Measurements from ENCODE around the gene DNAAF1. TPM values are rescaled to one million over a fixed set of nuclear protein-coding genes. Genes with fewer than 3 reads are reported as not detected.
"Not testable (repeated sequence)": the region's sequence is repeated elsewhere in the genome, so short reads cannot be mapped to it uniquely, and the experiment has no call there.

DNAAF1 gene
- total and polyA plus RNA-seq, 2 of the 8 experiments (the other 6 are each of a cell fraction or from before 2014, with no cell fraction given), result 0.09 to 0.15 TPM

DNA sequence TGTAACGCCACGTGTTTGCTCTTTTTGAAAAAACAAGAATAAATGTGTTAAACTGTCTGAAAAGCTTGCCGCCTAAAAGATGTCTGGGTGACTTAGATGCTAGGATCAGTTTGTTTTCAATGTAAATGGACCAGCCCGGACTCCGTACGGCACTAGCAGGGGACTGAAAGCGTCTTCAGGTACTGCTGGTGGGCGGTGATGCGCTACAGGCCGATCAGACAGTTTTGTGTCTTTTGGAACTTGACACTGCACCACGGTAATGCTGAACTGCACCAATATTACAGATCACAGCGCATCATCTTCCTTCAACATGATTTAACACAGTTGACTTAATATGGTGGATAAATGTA, 27.6 kb upstream of the DNAAF1 start (continued):
- TF ChIP-seq, protein P1, sequence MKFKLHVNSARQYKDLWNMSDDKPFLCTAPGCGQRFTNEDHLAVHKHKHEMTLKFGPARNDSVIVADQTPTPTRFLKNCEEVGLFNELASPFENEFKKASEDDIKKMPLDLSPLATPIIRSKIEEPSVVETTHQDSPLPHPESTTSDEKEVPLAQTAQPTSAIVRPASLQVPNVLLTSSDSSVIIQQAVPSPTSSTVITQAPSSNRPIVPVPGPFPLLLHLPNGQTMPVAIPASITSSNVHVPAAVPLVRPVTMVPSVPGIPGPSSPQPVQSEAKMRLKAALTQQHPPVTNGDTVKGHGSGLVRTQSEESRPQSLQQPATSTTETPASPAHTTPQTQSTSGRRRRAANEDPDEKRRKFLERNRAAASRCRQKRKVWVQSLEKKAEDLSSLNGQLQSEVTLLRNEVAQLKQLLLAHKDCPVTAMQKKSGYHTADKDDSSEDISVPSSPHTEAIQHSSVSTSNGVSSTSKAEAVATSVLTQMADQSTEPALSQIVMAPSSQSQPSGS (IDR thresholded peaks at IDR 0.05; ENCODE audit: low read length), result no peak
- no peak for TF ChIP-seq POU5F1 (IDR thresholded peaks at IDR 0.05; ENCODE audit: low read depth, low read length)
- TF ChIP-seq RFX5 (IDR thresholded peaks at IDR 0.05; ENCODE audit: borderline replicate concordance, low read depth, low read length), result no peak
- no peak for TF ChIP-seq CEBPB (IDR thresholded peaks at IDR 0.05; ENCODE audit: low read depth, low read length)
- TF ChIP-seq CHD1 (IDR thresholded peaks at IDR 0.05; ENCODE audit: low read depth, low read length), result no peak

DNA sequence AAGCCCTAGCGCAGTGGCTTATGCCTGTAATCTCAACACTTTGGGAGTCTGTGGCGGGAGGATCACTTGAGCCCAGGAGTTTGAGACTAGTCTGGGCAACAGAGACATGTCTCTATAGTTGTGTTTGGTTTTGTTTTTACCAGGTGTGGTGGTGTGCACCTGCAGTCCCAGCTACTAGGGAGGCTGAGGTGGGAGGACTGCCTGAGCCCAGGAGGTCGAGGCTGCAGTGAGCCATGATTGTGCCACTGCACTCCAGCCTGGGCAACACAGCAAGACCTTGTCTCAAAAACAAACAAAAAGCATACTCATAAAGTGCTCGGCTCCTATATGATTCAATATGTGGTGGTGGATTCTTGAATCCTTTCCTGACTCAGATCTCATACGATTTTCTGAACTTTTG, 26.8 kb upstream of the DNAAF1 start:
- H3K23me2 ChIP-seq (ENCODE audit: low read depth, low read length), result not testable (repeated sequence)

More for the DNA sequence above, 26.8 kb upstream of the DNAAF1 start:
- not testable (repeated sequence) for H3K18ac ChIP-seq (ENCODE audit: extremely low read depth, low read length); H2BK12ac ChIP-seq (ENCODE audit: low read depth, low read length); H3K56ac ChIP-seq (replicated peaks; ENCODE audit: insufficient read length, low read depth, low read length); DNase-seq (ENCODE audit: low read depth in 1 of 2, low spot score in 2 of 2); H3K9me3 ChIP-seq (ENCODE audit: insufficient read depth in 2 of 2, low read depth in 1 of 2, low read length in 1 of 2); H3K27ac ChIP-seq (ENCODE audit: low read depth, low read length); H4K91ac ChIP-seq (replicated peaks; ENCODE audit: insufficient read length, low read length); H2AFZ ChIP-seq (ENCODE audit: low read length); H2BK120ac ChIP-seq (replicated peaks; ENCODE audit: low read depth, low read length); H3K79me1 ChIP-seq (ENCODE audit: low read depth, low read length); H4K8ac ChIP-seq (ENCODE audit: extremely low read depth, insufficient read depth, low read length); H4K5ac ChIP-seq (ENCODE audit: insufficient read length, low read depth, low read length); H2BK15ac ChIP-seq (ENCODE audit: low read length); H3K4me2 ChIP-seq (ENCODE audit: insufficient read depth in 1 of 2, low read depth in 2 of 2, low read length in 2 of 2); H2BK5ac ChIP-seq (ENCODE audit: low read depth, low read length); H3K14ac ChIP-seq (ENCODE audit: insufficient read length); H3K23ac ChIP-seq (ENCODE audit: insufficient read length); H3K4me3 ChIP-seq (ENCODE audit: extremely low read depth in 1 of 4, insufficient read depth in 2 of 4, low read depth in 3 of 4, low read length in 4 of 4); H3K9ac ChIP-seq (replicated peaks in 1 of 4; ENCODE audit: extremely low read depth in 1 of 4, low read depth in 3 of 4, low read length in 3 of 4); H4K20me1 ChIP-seq (replicated peaks in 1 of 2; ENCODE audit: control insufficient read depth in 1 of 2, insufficient read depth in 2 of 2, low read length in 2 of 2); H2BK20ac ChIP-seq (ENCODE audit: low read length); H3K27me3 ChIP-seq (replicated peaks in 1 of 4; ENCODE audit: control insufficient read depth in 3 of 4, extremely low read depth in 1 of 4, insufficient read depth in 3 of 4, low read length in 3 of 4); H2AK5ac ChIP-seq (ENCODE audit: low read depth, low read length); FAIRE-seq; H3K4me1 ChIP-seq (replicated peaks in 1 of 4; ENCODE audit: control insufficient read depth in 3 of 4, insufficient read depth in 4 of 4, low read length in 3 of 4); H3K4ac ChIP-seq (replicated peaks; ENCODE audit: insufficient read length, low read depth, low read length)
- Histone ChIP-seq H3K79me2 (ENCODE audit: control insufficient read depth in 1 of 2, insufficient read depth in 2 of 2, low read length in 2 of 2) (peaks cover 0 to 28% of the 10 kb centered on the region in 2 experiments; a peak in 3 of 4 replicates), H3K36me3 (ENCODE audit: control insufficient read depth in 2 of 4, insufficient read depth in 4 of 4, low read length in 3 of 4) (peaks cover 0 to 11% (median 8%) of the 10 kb centered on the region in 4 experiments; a peak in 6 of 8 replicates)
- POLR2A ChIA-PET (ENCODE audit: partially characterized antibody), result interaction anchor here (1.6 to 4.6 kb wide), 4 partner anchors 12 to 43 kb away, joined by 4 to 19 read pairs (median 12); no protein-coding TSS in a partner anchor
- CTCF ChIA-PET (ENCODE audit: partially characterized antibody), result interaction anchor here (0.6 to 6.0 kb wide), 5 partner anchors 22 to 388 kb away, joined by 3 to 44 read pairs (median 3); no protein-coding TSS in a partner anchor
- 90% methylated on average over 5 of the region's 5 CpGs; no CpG with 5 or more reads in 1 of the 2 experiments for WGBS, 2 experiments (ENCODE audit: extremely low coverage in 1 of 2, insufficient coverage in 1 of 2, insufficient read length in 1 of 2, insufficient replicate concordance in 2 of 2, low coverage in 1 of 2, low lambda C conversion rate in 2 of 2, missing lambda C conversion rate in 1 of 2)

All from H1 (cell line).